Thyroid gland (tissue), 4 donors: ENCODE measurements around the gene FAN1.

Source experiments
- POLR2A ChIP-seq, 2 donors: fragments of 450-650 bp; IDR thresholded peaks; one replicate each; pipeline ENCODE4 v1.6.1; 2017; ENCODE audit warnings: antibody characterized with exemption in 2 of 2, mild to moderate bottlenecking in 2 of 2, moderate library complexity in 1 of 2
- TF ChIP-seq, protein P1 (sequence below), 6 experiments: fragments of 200-600 bp in 3 of 6; fragments of 450-650 bp in 3 of 6; sonication (generic) in 3 of 6; IDR thresholded peaks; one replicate each; pipeline ENCODE4 v1.5.1; 2016 to 2019; ENCODE audit warnings: antibody characterized with exemption in 6 of 6, mild to moderate bottlenecking in 2 of 6, inconsistent platforms in 1 of 6, moderate library complexity in 1 of 6

DNA sequence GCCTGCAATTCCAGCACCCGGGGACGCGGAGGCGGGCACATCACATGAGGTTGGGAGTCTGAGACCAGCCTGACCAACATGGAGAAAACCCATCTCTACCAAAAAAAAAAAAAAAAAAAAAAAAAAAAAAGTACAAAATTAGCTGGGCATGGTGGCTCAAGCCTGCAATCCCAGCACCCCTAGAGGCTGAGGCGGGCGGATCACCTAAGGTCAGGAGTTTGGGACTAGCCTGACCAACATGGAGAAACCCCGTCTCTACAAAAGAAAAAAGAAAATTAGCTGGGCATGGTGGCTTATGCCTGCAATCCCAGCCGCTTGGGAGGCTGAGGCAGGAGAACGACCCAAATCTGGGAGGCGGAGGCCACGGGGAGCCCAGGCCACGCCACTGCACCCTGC is 7.5 kb upstream of the FAN1 start:
- TF ChIP-seq, protein P1, sequence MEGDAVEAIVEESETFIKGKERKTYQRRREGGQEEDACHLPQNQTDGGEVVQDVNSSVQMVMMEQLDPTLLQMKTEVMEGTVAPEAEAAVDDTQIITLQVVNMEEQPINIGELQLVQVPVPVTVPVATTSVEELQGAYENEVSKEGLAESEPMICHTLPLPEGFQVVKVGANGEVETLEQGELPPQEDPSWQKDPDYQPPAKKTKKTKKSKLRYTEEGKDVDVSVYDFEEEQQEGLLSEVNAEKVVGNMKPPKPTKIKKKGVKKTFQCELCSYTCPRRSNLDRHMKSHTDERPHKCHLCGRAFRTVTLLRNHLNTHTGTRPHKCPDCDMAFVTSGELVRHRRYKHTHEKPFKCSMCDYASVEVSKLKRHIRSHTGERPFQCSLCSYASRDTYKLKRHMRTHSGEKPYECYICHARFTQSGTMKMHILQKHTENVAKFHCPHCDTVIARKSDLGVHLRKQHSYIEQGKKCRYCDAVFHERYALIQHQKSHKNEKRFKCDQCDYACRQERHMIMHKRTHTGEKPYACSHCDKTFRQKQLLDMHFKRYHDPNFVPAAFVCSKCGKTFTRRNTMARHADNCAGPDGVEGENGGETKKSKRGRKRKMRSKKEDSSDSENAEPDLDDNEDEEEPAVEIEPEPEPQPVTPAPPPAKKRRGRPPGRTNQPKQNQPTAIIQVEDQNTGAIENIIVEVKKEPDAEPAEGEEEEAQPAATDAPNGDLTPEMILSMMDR (IDR thresholded peaks at IDR 0.05), result no peak
- TF ChIP-seq POLR2A (IDR thresholded peaks at IDR 0.05), result no peak
